Endodermal cell (in vitro differentiated cells): ENCODE results near the gene DCBLD2. TPM values are rescaled to one million over a fixed set of nuclear protein-coding genes. Genes with fewer than 3 reads are reported as not detected.

Experiments used
- DNase-seq: peaks from one replicate; pipeline ENCODE4 v3.0.0-alpha.2; 2017
- H3K27ac ChIP-seq: 2 replicates; pipeline ENCODE4 v1.5.1; 2013; ENCODE audit warnings: mild to moderate bottlenecking, low read depth, low read length, moderate library complexity
- H3K27me3 ChIP-seq: 2 replicates; pipeline ENCODE4 v1.6.1; 2013; ENCODE audit warnings: mild to moderate bottlenecking, low read length, moderate library complexity; ENCODE audit not compliant: insufficient read depth, control insufficient read depth, poor library complexity, severe bottlenecking
- H3K36me3 ChIP-seq: 2 replicates; pipeline ENCODE4 v1.7.0; 2013; ENCODE audit warnings: mild to moderate bottlenecking, low read length, moderate library complexity; ENCODE audit not compliant: control insufficient read depth, insufficient read depth
- H3K4me1 ChIP-seq: one replicate; pipeline ENCODE4 v1.7.0; 2013; ENCODE audit warnings: low read length; ENCODE audit not compliant: control insufficient read depth, insufficient read depth
- H3K4me3 ChIP-seq: 2 replicates; pipeline ENCODE4 v1.5.1; 2013; ENCODE audit warnings: mild to moderate bottlenecking, low read length, moderate library complexity
- H3K9ac ChIP-seq: 2 replicates; pipeline ENCODE4 v1.6.1; 2013; ENCODE audit warnings: mild to moderate bottlenecking, low read length, moderate library complexity; ENCODE audit not compliant: poor library complexity, severe bottlenecking; ENCODE audit errors: extremely low read depth
- H3K9me3 ChIP-seq: 2 replicates; pipeline ENCODE4 v1.6.1; 2013; ENCODE audit warnings: mild to moderate bottlenecking, low read length, moderate library complexity; ENCODE audit not compliant: control insufficient read depth
- H3K27ac Mint-ChIP-seq: 2 replicates; pipeline ENCODE4 v1.8.0; 2020; ENCODE audit warnings: mixed read lengths
- H3K27me3 Mint-ChIP-seq: 2 replicates; pipeline ENCODE4 v1.8.0; 2021; ENCODE audit warnings: mild to moderate bottlenecking, mixed read lengths; ENCODE audit not compliant: insufficient read depth
- H3K36me3 Mint-ChIP-seq: 2 replicates; pipeline ENCODE4 v1.8.0; 2020; ENCODE audit warnings: low read depth, mixed read lengths
- H3K4me1 Mint-ChIP-seq: 2 replicates; pipeline ENCODE4 v1.8.0; 2020; ENCODE audit warnings: mixed read lengths
- H3K4me3 Mint-ChIP-seq: 2 replicates; pipeline ENCODE4 v1.8.0; 2020; ENCODE audit warnings: mild to moderate bottlenecking, moderate library complexity, mixed read lengths
- H3K9me3 Mint-ChIP-seq: 2 replicates; pipeline ENCODE4 v1.8.0; 2020; ENCODE audit warnings: mild to moderate bottlenecking, mixed read lengths
- CTCF ChIP-seq: fragments of 200-600 bp; sonication (generic); conservative IDR thresholded peaks from 2 replicates; pipeline ENCODE4 v1.5.0; 2021; ENCODE audit warnings: antibody characterized with exemption, mild to moderate bottlenecking
- WGBS, 2 experiments: methylation state at CpG; one replicate each; pipeline versions ENCODE4 v1.1.5 to v1.1.7; 2013; ENCODE audit warnings: missing lambda C conversion rate in 2 of 2, mixed read lengths in 1 of 2; ENCODE audit not compliant: insufficient coverage in 1 of 2, insufficient read length in 1 of 2; 5-methylcytosine and 5-hydroxymethylcytosine counted together
- long read RNA-seq, 4 experiments: library from polyadenylated mRNA in 2 of 4; library from RNA in 1 of 4; library from capped mRNA in 1 of 4; stranded (forward) in 3 of 4; unstranded in 1 of 4; transcript quantifications; one replicate each; pipeline ENCODE4 v2.0.0, GENCODE V29; 2020 to 2021; ENCODE audit warnings: inconsistent platforms in 1 of 4
- polyA plus RNA-seq, 2 experiments: library from polyadenylated mRNA; stranded (reverse); fragments of 50-300 nt; gene quantifications; one replicate each; pipeline ENCODE4 v1.2.3, GENCODE V29; 2013
- total RNA-seq, 2 donors: library from RNA; stranded (reverse); fragmentation: NEBNext Ultra II Directional in 1 of 2; extraction: Animal tissue kit (Norgen Biotek cat#: 25700) in 1 of 2; gene quantifications; 2 replicates in 1 of 2; 3 replicates in 1 of 2; pipeline ENCODE4 v1.2.1, GENCODE V29; 2021

Gene DCBLD2, protein sequence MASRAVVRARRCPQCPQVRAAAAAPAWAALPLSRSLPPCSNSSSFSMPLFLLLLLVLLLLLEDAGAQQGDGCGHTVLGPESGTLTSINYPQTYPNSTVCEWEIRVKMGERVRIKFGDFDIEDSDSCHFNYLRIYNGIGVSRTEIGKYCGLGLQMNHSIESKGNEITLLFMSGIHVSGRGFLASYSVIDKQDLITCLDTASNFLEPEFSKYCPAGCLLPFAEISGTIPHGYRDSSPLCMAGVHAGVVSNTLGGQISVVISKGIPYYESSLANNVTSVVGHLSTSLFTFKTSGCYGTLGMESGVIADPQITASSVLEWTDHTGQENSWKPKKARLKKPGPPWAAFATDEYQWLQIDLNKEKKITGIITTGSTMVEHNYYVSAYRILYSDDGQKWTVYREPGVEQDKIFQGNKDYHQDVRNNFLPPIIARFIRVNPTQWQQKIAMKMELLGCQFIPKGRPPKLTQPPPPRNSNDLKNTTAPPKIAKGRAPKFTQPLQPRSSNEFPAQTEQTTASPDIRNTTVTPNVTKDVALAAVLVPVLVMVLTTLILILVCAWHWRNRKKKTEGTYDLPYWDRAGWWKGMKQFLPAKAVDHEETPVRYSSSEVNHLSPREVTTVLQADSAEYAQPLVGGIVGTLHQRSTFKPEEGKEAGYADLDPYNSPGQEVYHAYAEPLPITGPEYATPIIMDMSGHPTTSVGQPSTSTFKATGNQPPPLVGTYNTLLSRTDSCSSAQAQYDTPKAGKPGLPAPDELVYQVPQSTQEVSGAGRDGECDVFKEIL
- 10 to 100 TPM; 70.7 to 80.9 TPM for total RNA-seq
- 53.9 TPM for polyA plus RNA-seq (2013, experiment 1 of 2)
- polyA plus RNA-seq (2013, experiment 2 of 2): 54.9 TPM
- long read RNA-seq, experiment 1, full-length matches to known transcripts: 2 of 15 reads
- long read RNA-seq, experiment 1, partial matches to known transcripts: 1 of 15 reads
- long read RNA-seq, experiment 1, other reads (novel, unspliced or antisense): 12 of 15 reads
- long read RNA-seq, experiment 2, full-length matches to known transcripts: 78 of 146 reads
- long read RNA-seq, experiment 2, partial matches to known transcripts: 17 of 146 reads
- long read RNA-seq, experiment 2, other reads (novel, unspliced or antisense): 51 of 146 reads
- long read RNA-seq, experiment 3, full-length matches to known transcripts: 17 of 58 reads
- long read RNA-seq, experiment 3, partial matches to known transcripts: 13 of 58 reads
- long read RNA-seq, experiment 3, other reads (novel, unspliced or antisense): 28 of 58 reads
- long read RNA-seq, experiment 4, partial matches to known transcripts: 0 of 2 reads
- long read RNA-seq, experiment 4, other reads (novel, unspliced or antisense): 2 of 2 reads

DNA sequence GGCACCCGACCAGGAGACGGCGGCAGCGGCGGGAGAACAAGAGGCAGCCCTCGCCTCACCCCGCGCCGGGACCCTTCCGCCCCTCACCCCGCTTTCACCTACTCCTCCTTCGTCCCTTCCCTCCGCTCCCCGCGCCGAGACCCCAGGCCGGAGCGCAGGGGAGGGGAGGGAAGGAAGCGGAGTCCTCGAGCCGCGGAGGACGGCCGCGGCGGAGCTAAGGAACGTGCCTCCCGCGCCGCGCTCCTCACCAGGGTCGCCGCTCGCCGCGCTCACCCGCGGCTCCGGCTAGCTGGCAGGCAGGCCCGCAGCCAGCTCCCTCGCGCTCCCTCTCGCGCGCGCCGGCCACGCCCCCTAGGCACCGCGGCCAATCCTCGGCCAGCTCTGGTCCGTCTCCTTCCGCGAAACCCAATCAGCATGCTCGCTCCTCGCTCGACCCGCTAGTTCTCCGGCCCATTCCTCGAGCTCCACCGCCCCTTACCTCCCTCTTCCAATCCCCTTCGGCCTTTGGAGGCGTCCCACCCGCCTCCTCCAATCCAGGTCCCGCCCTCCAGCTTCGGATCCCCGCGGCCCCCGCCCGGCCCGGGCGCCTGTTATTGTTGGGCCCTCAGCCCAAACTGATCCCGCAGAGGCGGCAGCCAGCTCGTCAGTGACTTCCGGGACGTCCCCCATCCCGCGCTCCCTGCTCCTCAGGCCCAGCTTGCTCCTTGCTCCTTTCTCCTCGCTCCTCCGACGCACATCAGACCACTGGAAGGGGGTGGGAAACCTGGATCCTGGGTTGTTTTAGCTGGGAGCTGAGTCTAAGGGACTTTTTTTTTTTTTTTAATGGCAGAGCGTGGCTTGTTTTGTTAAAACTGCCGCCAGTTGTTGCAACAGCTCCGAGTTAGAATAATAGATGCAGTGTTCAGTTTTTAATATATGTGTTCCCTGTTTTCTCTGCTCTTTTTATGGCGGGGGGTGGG is at the start of gene DCBLD2:
TSS of gene DCBLD2 (minus strand) at position 304 of the 959 bp plus-strand sequence. CDS start 369 bp downstream, outside the sequence.
- Mint-ChIP-seq H3K9me3 (no peaks in the 10 kb centered on the region), H3K4me1 (peaks cover 13% of the 10 kb centered on the region), H3K4me3 (peak within 1 kb of the TSS; percentile 95), H3K36me3 (peaks cover 4% of the 10 kb centered on the region), H3K27ac (peak within 1 kb of the TSS; percentile 94), H3K27me3 (no peaks in the 10 kb centered on the region)
- peak within 1 kb of the TSS; percentile 97 for H3K4me3 ChIP-seq
- no peaks in the 10 kb centered on the region for H3K4me1 ChIP-seq
- H3K36me3 ChIP-seq: peaks cover 4% of the 10 kb centered on the region
- TF ChIP-seq CTCF: no peak
- WGBS, 2 experiments: 0% methylated on average over 14 to 86 of the region's 86 CpGs
- H3K27ac ChIP-seq: peak within 1 kb of the TSS; percentile 94
- peak; percentile 99 for DNase-seq
- no peaks in the 10 kb centered on the region for H3K27me3 ChIP-seq
- no peaks in the 10 kb centered on the region for H3K9me3 ChIP-seq
- H3K9ac ChIP-seq: peak within 1 kb of the TSS; percentile 78

GRCh38 chr3:98945666-98946065 is 44.2 kb upstream of the DCBLD2 start:
- DNase-seq: no peak
- H3K9me3 ChIP-seq: no peaks in the 10 kb centered on the region
- H3K27me3 Mint-ChIP-seq: no peaks in the 10 kb centered on the region
- no peak overlapping the region for H3K4me3 Mint-ChIP-seq
- no peak overlapping the region for H3K27ac Mint-ChIP-seq
- H3K4me1 ChIP-seq: no peaks in the 10 kb centered on the region
- H3K36me3 ChIP-seq: no peaks in the 10 kb centered on the region
- H3K27me3 ChIP-seq: no peaks in the 10 kb centered on the region
- H3K9me3 Mint-ChIP-seq: no peaks in the 10 kb centered on the region
- H3K9ac ChIP-seq: no peak overlapping the region
- no peaks in the 10 kb centered on the region for H3K36me3 Mint-ChIP-seq
- 86 to 100% methylated on average over 1 of the region's 1 CpG for WGBS, 2 experiments
- no peak overlapping the region for H3K4me3 ChIP-seq
- H3K4me1 Mint-ChIP-seq: no peaks in the 10 kb centered on the region
- no peak overlapping the region for H3K27ac ChIP-seq
- no peak for TF ChIP-seq CTCF
